HG03439 (cell line): ENCODE results near the gene FBLN2.

Experiments
- ATAC-seq: cut with Tn5 transposase; IDR thresholded peaks from one replicate; pipeline ENCODE4 v1.9.1; 2021; ENCODE audit warnings: mild to moderate bottlenecking, moderate library complexity; ENCODE audit not compliant: unreplicated experiment

The FBLN2 gene

GRCh38 chr3:13596426-13597205, 47.7 kb downstream of the FBLN2 start:
- ATAC-seq: no peak

- no peak for ATAC-seq
These were observed 48.7 kb downstream of the FBLN2 start for GRCh38 chr3:13597661-13598060.

- ATAC-seq: no peak
These were observed 49.3 kb downstream of the FBLN2 start for GRCh38 chr3:13598201-13598600.

- ATAC-seq: no peak
These were observed 50.3 kb downstream of the FBLN2 start for GRCh38 chr3:13598926-13599886.

DNA sequence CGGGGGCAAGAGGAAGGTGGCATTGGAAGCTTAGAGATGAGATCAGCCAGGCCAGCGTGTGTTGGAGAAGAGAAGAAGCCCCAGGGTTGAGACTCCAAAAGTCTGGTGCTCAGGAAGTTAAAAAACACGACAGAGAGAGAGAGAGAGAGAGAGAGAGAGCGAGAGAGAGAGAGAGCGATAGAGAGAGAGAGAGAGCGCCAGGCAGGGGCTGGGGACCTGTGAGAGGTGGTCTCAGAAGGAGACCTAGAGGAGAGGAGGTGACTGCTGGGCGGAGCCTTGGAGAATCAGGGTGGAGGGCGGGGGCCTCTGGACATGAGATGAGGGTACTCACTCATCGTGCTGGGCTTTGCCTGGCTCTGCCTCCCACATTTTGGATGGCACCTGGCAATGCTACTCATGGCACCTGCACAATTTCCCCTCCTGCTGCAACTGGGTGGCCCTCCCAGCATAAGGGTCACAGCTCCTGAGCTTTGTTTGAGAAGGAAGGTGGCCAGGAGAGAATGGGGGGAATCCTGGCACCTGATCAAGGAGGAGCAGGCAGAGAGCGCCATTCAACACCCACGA, 51.0 kb downstream of the FBLN2 start:
- ATAC-seq: no peak

DNA sequence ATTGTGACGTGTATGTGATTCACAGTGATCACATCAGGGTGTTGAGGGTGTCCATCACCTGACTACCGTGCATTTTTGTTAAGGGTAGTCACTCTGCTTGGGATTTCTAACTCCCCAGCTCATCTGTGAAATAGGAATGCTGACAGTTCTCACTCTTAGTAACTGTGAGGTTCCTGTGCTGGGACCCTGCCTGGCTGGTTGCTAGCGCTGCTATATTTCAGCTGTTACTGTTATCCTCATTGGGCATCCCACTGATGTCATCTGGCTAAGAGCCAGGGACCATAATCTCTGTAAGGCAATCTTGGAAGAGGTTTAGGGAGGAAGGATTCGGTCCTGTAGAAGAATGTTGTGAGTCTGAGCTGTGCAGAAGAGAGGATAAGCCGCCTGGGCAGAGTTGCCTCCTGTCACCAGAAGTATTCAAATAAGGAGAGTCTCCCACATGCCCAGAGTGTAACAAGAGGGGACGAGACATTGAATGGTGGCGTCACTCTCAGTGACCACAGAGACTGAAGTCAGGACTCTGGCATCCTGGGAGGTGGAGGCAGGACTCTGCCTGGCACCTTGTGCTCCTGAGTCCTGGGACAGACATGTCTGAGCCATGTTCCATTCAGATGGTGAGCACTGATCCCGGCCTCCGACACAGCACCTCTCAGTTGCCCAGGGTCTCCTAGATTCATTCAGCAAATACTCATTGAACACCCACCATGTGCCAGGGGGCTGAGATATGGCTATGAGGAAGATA, 52.2 kb downstream of the FBLN2 start:
- ATAC-seq: no peak

DNA sequence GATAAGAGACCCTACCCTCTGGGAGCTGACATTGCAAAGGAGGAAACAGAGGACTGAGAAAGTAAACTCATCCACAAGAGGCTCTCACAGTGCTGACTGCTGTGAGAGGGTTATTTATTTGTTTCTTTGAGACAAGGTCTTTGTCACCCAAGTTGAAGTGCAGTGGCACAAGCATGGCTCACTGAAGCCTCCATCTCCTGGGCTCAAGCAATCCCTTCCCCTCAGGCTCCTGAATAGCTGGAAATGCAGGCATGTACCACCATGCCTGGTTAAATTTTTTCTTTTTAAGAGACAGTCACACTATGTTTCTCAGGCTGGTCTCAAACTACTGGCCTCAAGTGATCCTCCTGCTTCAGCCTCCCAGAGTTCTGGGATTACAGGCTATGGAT, 52.8 kb downstream of the FBLN2 start:
- ATAC-seq: no peak

DNA sequence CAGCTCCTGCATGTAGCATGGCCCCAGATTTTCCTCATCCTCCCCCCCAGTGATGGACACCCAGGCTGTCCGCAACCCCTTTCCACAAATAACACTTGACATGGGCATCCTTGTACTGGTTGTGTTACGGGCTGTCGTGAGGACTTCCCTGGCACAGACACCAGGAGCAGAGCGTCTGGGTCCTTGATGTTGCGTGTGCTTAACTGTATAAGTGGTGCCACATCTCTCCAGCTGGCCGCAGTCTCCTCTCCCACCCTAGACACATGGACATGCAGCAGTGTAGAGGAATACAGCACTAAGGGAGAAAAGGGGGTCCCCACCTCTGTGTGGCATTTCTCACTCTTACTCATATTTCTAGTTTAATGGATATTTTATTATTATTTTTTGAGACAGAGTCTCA, 56.6 kb downstream of the FBLN2 start:
- no peak for ATAC-seq

- no peak for ATAC-seq
These were observed 59.1 kb downstream of the FBLN2 start for GRCh38 chr3:13607821-13608597.

- no peak for ATAC-seq
These were observed 60.2 kb downstream of the FBLN2 start for GRCh38 chr3:13608969-13609725.

- ATAC-seq: no peak
These were observed 61.2 kb downstream of the FBLN2 start for GRCh38 chr3:13610006-13610570.

- ATAC-seq: no peak
These were observed 62.3 kb downstream of the FBLN2 start for GRCh38 chr3:13611221-13611620.

GRCh38 chr3:13612829-13613228, 63.9 kb downstream of the FBLN2 start:
- no peak for ATAC-seq

DNA sequence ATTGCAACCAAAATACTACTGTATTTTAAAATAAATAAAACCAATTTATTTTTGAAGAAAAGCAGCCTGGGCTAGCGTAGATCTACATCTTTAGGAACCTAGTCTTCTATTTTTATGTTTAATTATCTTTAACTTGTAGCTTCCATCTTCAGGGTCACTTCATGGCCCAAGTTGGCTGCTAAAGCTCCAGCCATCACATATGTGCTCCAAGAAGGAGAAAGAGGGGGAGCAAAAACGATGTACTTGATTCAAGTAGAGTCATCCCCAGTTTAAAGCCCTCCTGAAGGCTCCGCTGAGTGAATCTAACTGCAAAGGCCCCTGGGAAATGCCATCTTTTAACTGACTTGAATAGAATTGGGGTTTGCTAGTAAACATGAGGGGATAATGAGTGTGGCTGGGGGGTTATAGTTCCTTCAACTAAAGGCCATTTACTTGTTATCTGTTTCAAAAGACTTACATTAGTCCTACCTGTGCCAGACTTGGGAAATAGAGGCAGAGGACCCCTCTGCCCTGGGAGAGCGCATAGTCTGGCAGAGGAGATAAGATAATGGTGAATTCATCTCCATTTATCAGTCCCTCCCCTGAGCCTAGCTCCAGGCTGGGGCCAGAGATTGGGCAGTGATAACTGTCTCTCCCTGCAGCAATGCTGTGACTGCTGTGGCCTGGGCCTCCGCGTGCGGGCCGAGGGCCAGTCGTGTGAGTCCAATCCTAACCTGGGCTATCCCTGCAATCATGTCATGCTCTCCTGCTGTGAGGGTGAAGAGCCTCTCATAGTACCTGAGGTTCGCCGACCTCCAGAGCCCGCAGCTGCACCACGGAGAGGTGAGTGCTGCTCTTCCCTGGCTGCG, 64.6 kb downstream of the FBLN2 start:
- no peak for ATAC-seq

DNA sequence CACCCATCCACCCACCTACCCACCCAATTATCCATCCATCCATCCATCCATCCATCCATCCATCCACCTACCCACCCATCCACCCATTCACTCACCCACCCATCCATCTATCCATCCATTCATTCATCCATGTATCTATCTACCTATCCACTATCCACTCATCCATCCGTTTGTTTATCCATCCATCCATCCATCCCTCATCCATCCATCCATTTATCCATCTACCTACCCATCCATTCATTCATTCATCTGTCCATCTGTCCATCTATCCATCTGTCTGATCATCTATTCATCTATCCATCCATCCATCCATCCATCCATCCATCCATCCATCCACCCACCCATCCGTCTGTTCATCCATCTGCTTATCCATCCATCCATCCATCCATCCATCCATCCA, 65.7 kb downstream of the FBLN2 start:
- ATAC-seq: no peak

DNA sequence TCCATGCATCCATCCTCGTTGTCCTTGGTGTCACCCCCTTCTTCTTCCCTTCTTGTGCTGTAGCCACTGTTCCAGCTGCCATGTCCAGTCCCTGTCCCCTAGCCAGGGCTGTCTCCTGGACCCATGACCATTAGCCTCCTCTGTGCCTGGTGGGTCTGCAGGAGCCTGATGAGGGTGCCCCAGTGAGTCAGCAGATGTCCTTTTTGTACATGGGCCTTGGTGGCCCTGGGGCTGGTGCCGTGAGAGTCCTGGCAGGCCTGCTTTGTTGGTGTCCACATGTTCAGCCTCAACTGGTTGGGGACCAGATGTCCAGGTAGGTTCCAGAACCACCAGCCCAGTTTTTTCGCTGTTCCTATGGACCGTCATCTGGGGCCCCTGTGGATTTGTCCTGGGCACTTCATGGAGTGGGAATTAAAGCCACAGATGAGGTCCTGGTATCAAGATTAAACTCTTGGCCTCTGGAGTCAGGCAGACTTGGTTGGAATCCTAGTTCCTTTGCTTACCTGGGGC, 66.1 kb downstream of the FBLN2 start:
- no peak for ATAC-seq

DNA sequence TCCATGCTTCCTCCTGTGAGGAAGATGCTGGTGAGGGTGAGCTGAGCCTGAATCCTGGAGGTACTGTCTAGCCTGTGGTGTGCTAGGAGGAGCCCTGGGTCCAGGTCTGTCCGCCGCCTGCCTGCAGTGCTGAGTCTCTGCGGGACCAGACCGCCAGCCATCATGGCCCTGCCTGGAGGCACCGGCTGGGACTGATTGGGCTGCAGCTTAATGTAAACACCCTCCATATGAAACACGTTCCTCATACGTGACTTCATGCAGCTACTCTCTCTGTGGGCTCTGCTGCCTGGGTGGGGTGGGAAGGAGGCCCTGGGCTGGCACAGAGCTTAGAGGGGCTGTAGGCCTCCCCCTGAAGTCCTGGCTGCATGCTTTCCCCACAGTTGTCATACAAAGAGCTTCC, 67.4 kb downstream of the FBLN2 start:
- no peak for ATAC-seq

GRCh38 chr3:13617097-13617738, 68.3 kb downstream of the FBLN2 start:
- ATAC-seq: no peak
